Neural cell (in vitro differentiated cells): ENCODE results near the gene SBK3. TPM values are rescaled to one million over a fixed set of nuclear protein-coding genes. Genes with fewer than 3 reads are reported as not detected.

ENCODE experiments used
- H2AFZ ChIP-seq: fragments of 200-600, 300-800 bp; sonication (generic), shearing (Covaris generic); 2 replicates; pipeline ENCODE4 v1.6.0; 2014; ENCODE audit warnings: low read depth, mild to moderate bottlenecking, antibody characterized with exemption, low read length, moderate library complexity
- H3F3A ChIP-seq: fragments of 200-600 bp; shearing (Covaris generic); 2 replicates; pipeline ENCODE4 v1.6.1; 2016; ENCODE audit warnings: mild to moderate bottlenecking, moderate library complexity, mixed read lengths, antibody characterized with exemption, low read length; ENCODE audit not compliant: insufficient read depth, poor library complexity, severe bottlenecking
- H3K27ac ChIP-seq: fragments of 200-600, 300-800 bp; sonication (generic), shearing (Covaris generic); 2 replicates; pipeline ENCODE4 v1.5.1; 2014; ENCODE audit warnings: mild to moderate bottlenecking, low read length, moderate library complexity
- H3K27me3 ChIP-seq: fragments of 300-800, 200-600 bp; sonication (generic), shearing (Covaris generic); 2 replicates; pipeline ENCODE4 v1.6.0; 2014; ENCODE audit warnings: mild to moderate bottlenecking, low read depth, low read length, moderate library complexity; ENCODE audit not compliant: insufficient read depth
- H3K36me3 ChIP-seq: fragments of 300-800, 200-600 bp; sonication (generic), shearing (Covaris generic); 2 replicates; pipeline ENCODE4 v1.5.1; 2014; ENCODE audit warnings: mild to moderate bottlenecking, antibody characterized with exemption, low read length, moderate library complexity; ENCODE audit not compliant: insufficient read depth
- H3K4me2 ChIP-seq: fragments of 300-800, 200-600 bp; sonication (generic), shearing (Covaris generic); 2 replicates; pipeline ENCODE4 v1.6.0; 2014; ENCODE audit warnings: mild to moderate bottlenecking, low read length
- H3K4me3 ChIP-seq: fragments of 300-800, 200-600 bp; sonication (generic), shearing (Covaris generic); 2 replicates; pipeline ENCODE4 v1.5.1; 2014; ENCODE audit warnings: mild to moderate bottlenecking, low read length, moderate library complexity
- H3K79me2 ChIP-seq: fragments of 200-600 bp; shearing (Covaris generic); replicated peaks from 2 replicates; pipeline ENCODE4 v1.6.0; 2014; ENCODE audit warnings: mild to moderate bottlenecking, low read length, moderate library complexity; ENCODE audit not compliant: insufficient read depth
- H3K9ac ChIP-seq: fragments of 300-800, 200-600 bp; sonication (generic), shearing (Covaris generic); 2 replicates; pipeline ENCODE4 v1.6.1; 2016; ENCODE audit warnings: mild to moderate bottlenecking, low read length, mixed read lengths
- H3K9me2 ChIP-seq: fragments of 200-600 bp; shearing (Covaris generic); 2 replicates; pipeline ENCODE4 v1.6.1; 2016; ENCODE audit warnings: mild to moderate bottlenecking, low read length, mixed read lengths; ENCODE audit not compliant: insufficient read depth
- H3K9me3 ChIP-seq: fragments of 200-600, 300-800 bp; sonication (generic), shearing (Covaris generic); 2 replicates; pipeline ENCODE4 v1.6.1; 2016; ENCODE audit warnings: mild to moderate bottlenecking, mixed run types, low read length, moderate library complexity, mixed read lengths
- H4K20me1 ChIP-seq: fragments of 200-600 bp; shearing (Covaris generic); 2 replicates; pipeline ENCODE4 v1.6.1; 2016; ENCODE audit warnings: mild to moderate bottlenecking, mixed run types; ENCODE audit not compliant: insufficient read depth
- EP300 ChIP-seq: fragments of 450-650 bp; conservative IDR thresholded peaks from 2 replicates; pipeline ENCODE4 v1.6.1; 2014; ENCODE audit warnings: antibody characterized with exemption, mild to moderate bottlenecking, moderate library complexity; ENCODE audit not compliant: poor library complexity, severe bottlenecking
- EZH2 ChIP-seq: fragments of 200-600, 300-800 bp; shearing (Covaris generic), sonication (generic); IDR thresholded peaks from 2 replicates; pipeline ENCODE4 v1.6.1; 2014; ENCODE audit warnings: antibody characterized with exemption, low read length, borderline replicate concordance, mild to moderate bottlenecking; ENCODE audit not compliant: insufficient read depth, poor library complexity, severe bottlenecking
- MXI1 ChIP-seq: fragments of 450-650 bp; conservative IDR thresholded peaks from 2 replicates; pipeline ENCODE4 v1.6.1; 2014; ENCODE audit warnings: antibody characterized with exemption, mild to moderate bottlenecking; ENCODE audit not compliant: poor library complexity, severe bottlenecking
- POLR2AphosphoS5 ChIP-seq: IDR thresholded peaks from 2 replicates; pipeline ENCODE4 v1.6.1; 2012
- RAD21 ChIP-seq: fragments of 450-650 bp; conservative IDR thresholded peaks from 2 replicates; pipeline ENCODE4 v1.6.1; 2014; ENCODE audit warnings: antibody characterized with exemption, mild to moderate bottlenecking, moderate library complexity
- SMC3 ChIP-seq: fragments of 450-650 bp; conservative IDR thresholded peaks from 2 replicates; pipeline ENCODE4 v1.6.1; 2014; ENCODE audit warnings: antibody characterized with exemption, mild to moderate bottlenecking, moderate library complexity; ENCODE audit not compliant: poor library complexity
- TAF1 ChIP-seq: IDR thresholded peaks from 2 replicates; pipeline ENCODE4 v1.6.1; 2012; ENCODE audit warnings: low read depth
- polyA plus RNA-seq: library from polyadenylated mRNA; depleted of rRNA; stranded (reverse); fragments of >200 nt; gene quantifications from 2 replicates; pipeline ENCODE4 v1.2.3, GENCODE V29; 2014
- TF ChIP-seq, protein P1 (sequence below): fragments of 450-650 bp; IDR thresholded peaks from 2 replicates; pipeline ENCODE4 v1.5.1; 2014; ENCODE audit warnings: antibody characterized with exemption, mild to moderate bottlenecking, moderate library complexity; ENCODE audit not compliant: poor library complexity, severe bottlenecking
- TF ChIP-seq, protein P2 (sequence below): IDR thresholded peaks from 2 replicates; pipeline ENCODE4 v1.6.1; 2012; ENCODE audit warnings: borderline replicate concordance

SBK3 gene
- polyA plus RNA-seq, 1 donor from 2014 or later, result not detected

DNA sequence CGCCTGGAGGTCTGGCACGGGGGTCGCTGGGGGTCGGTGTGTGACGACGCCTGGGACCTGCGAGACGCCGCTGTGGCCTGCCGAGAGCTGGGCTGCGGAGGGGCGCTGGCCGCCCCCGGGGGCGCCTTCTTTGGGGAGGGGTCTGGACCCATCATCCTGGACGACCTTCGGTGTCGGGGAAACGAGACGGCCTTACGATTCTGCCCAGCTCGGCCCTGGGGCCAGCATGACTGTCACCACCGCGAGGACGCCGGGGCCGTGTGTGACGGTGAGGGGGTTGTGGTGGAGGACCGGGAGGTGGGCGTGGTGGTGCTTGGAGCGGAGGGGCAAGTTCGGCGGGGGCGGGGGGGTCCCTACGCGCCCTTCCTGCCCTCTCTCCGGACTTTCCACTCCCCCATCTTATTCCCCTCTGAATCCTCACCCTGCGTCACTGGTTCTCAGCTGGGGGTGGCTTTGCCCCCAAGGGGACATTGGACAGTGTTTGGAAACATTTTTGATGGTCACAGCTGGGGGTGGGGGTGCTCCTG, 51.6 kb downstream of the SBK3 start:
- no peak overlapping the region for H3K9ac ChIP-seq
- no peaks in the 10 kb centered on the region for H3K36me3 ChIP-seq
- no peak overlapping the region for H2AFZ ChIP-seq
- no peaks in the 10 kb centered on the region for H3K79me2 ChIP-seq
- H3F3A ChIP-seq, result no peaks in the 10 kb centered on the region
- no peaks in the 10 kb centered on the region for H3K9me2 ChIP-seq
- H3K4me3 ChIP-seq, result no peak overlapping the region
- no peaks in the 10 kb centered on the region for H3K9me3 ChIP-seq
- H4K20me1 ChIP-seq, result no peaks in the 10 kb centered on the region
- no peak for TF ChIP-seq RAD21
- no peak for TF ChIP-seq POLR2AphosphoS5
- TF ChIP-seq, protein P1, sequence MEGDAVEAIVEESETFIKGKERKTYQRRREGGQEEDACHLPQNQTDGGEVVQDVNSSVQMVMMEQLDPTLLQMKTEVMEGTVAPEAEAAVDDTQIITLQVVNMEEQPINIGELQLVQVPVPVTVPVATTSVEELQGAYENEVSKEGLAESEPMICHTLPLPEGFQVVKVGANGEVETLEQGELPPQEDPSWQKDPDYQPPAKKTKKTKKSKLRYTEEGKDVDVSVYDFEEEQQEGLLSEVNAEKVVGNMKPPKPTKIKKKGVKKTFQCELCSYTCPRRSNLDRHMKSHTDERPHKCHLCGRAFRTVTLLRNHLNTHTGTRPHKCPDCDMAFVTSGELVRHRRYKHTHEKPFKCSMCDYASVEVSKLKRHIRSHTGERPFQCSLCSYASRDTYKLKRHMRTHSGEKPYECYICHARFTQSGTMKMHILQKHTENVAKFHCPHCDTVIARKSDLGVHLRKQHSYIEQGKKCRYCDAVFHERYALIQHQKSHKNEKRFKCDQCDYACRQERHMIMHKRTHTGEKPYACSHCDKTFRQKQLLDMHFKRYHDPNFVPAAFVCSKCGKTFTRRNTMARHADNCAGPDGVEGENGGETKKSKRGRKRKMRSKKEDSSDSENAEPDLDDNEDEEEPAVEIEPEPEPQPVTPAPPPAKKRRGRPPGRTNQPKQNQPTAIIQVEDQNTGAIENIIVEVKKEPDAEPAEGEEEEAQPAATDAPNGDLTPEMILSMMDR, result no peak
- TF ChIP-seq, protein P2, sequence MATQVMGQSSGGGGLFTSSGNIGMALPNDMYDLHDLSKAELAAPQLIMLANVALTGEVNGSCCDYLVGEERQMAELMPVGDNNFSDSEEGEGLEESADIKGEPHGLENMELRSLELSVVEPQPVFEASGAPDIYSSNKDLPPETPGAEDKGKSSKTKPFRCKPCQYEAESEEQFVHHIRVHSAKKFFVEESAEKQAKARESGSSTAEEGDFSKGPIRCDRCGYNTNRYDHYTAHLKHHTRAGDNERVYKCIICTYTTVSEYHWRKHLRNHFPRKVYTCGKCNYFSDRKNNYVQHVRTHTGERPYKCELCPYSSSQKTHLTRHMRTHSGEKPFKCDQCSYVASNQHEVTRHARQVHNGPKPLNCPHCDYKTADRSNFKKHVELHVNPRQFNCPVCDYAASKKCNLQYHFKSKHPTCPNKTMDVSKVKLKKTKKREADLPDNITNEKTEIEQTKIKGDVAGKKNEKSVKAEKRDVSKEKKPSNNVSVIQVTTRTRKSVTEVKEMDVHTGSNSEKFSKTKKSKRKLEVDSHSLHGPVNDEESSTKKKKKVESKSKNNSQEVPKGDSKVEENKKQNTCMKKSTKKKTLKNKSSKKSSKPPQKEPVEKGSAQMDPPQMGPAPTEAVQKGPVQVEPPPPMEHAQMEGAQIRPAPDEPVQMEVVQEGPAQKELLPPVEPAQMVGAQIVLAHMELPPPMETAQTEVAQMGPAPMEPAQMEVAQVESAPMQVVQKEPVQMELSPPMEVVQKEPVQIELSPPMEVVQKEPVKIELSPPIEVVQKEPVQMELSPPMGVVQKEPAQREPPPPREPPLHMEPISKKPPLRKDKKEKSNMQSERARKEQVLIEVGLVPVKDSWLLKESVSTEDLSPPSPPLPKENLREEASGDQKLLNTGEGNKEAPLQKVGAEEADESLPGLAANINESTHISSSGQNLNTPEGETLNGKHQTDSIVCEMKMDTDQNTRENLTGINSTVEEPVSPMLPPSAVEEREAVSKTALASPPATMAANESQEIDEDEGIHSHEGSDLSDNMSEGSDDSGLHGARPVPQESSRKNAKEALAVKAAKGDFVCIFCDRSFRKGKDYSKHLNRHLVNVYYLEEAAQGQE, result no peak
- no peak overlapping the region for H3K27ac ChIP-seq
- no peaks in the 10 kb centered on the region for H3K27me3 ChIP-seq
- no peak overlapping the region for H3K4me2 ChIP-seq

DNA sequence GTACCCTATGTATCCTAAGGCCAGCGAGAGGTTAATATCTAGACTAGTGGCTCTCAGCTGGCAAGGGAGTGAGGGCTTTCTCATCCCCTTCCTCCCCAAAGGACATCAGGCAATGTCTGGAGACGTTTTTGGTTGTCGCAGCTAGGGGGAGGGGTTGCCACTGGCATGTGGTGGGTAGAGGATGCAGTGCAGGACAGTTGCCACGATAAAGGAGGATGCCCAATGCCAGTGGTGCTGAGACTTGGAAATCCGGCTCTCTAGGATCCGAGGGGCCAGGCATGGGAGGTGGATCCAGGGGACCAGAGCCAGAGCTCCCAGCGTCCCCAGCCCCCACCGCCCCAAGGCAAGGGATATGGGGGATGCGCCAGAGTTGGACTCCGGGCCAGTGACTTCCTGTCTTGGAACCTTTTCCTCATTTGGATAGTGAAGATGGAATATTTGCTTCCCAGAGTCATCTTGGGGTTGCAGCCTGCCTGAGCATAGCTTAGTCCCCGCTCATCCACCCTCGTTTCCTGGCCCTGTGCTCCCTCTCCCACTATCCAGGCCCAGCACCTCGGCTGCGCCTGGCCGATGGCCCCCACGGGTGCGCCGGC, 52.2 kb downstream of the SBK3 start:
- Histone ChIP-seq H3K27me3 (no peaks in the 10 kb centered on the region), H3K9ac (no peak overlapping the region), H3K4me3 (no peak overlapping the region), H3K9me3 (no peaks in the 10 kb centered on the region), H3K79me2 (no peaks in the 10 kb centered on the region), H3K27ac (no peak overlapping the region), H3K36me3 (no peaks in the 10 kb centered on the region), H3K9me2 (no peaks in the 10 kb centered on the region), H3K4me2 (no peak overlapping the region), H2AFZ (no peak overlapping the region), H3F3A (no peaks in the 10 kb centered on the region), H4K20me1 (no peaks in the 10 kb centered on the region)
- no peak for TF ChIP-seq TAF1
- no peak for TF ChIP-seq POLR2AphosphoS5
- no peak for TF ChIP-seq MXI1
- no peak for TF ChIP-seq RAD21
- TF ChIP-seq, protein P1, result no peak
- no peak for TF ChIP-seq EP300
- no peak for TF ChIP-seq EZH2
- TF ChIP-seq, protein P2, result no peak
- TF ChIP-seq SMC3, result no peak
